IPS-20b (cell line): ENCODE measurements around the gene TBXA2R.
A peak's percentile ranks its signal among the peaks of the same experiment; 100 is the strongest.
"Not testable (repeated sequence)": the region's sequence is repeated elsewhere in the genome, so short reads cannot be mapped to it uniquely, and the experiment has no call there.

Experiments
- H3K27ac ChIP-seq: one replicate; pipeline ENCODE4 v1.5.1; 2013; ENCODE audit warnings: low read length
- H3K27me3 ChIP-seq: 2 replicates; pipeline ENCODE4 v1.6.1; 2013; ENCODE audit warnings: mild to moderate bottlenecking, low read length, inconsistent platforms; ENCODE audit not compliant: insufficient read depth
- H3K36me3 ChIP-seq: 2 replicates; pipeline ENCODE4 v1.6.1; 2013; ENCODE audit warnings: low read depth, mild to moderate bottlenecking, inconsistent platforms, low read length, moderate library complexity; ENCODE audit not compliant: insufficient read depth
- H3K4me1 ChIP-seq: 2 replicates; pipeline ENCODE4 v1.6.1; 2013; ENCODE audit warnings: mild to moderate bottlenecking, control low read depth, inconsistent platforms, low read length, moderate library complexity; ENCODE audit not compliant: insufficient read depth
- H3K4me3 ChIP-seq: 2 replicates; pipeline ENCODE4 v1.5.1; 2013; ENCODE audit warnings: mild to moderate bottlenecking, low read length, inconsistent platforms
- H3K9ac ChIP-seq: 2 replicates; pipeline ENCODE4 v1.6.1; 2013; ENCODE audit warnings: low read depth, mild to moderate bottlenecking, inconsistent platforms, low read length, moderate library complexity
- H3K9me3 ChIP-seq: 2 replicates; pipeline ENCODE4 v1.6.1; 2013; ENCODE audit warnings: mild to moderate bottlenecking, low read depth, low read length, inconsistent platforms; ENCODE audit not compliant: insufficient read depth

Gene TBXA2R

GRCh38 chr19:3637621-3638020, 30.9 kb upstream of the TBXA2R start:
- H3K4me3 ChIP-seq: no peak overlapping the region
- H3K27ac ChIP-seq: no peak overlapping the region
- H3K9ac ChIP-seq: no peak overlapping the region
- H3K9me3 ChIP-seq: no peaks in the 10 kb centered on the region
- no peaks in the 10 kb centered on the region for H3K27me3 ChIP-seq
- H3K36me3 ChIP-seq: peaks cover 5% of the 10 kb centered on the region; the same call in 1 of the 2 replicates
- H3K4me1 ChIP-seq: no peaks in the 10 kb centered on the region

GRCh38 chr19:3636962-3637361, 30.3 kb upstream of the TBXA2R start:
- no peaks in the 10 kb centered on the region for H3K4me1 ChIP-seq
- no peak overlapping the region for H3K9ac ChIP-seq
- no peak overlapping the region for H3K4me3 ChIP-seq
- H3K27me3 ChIP-seq: no peaks in the 10 kb centered on the region
- no peaks in the 10 kb centered on the region for H3K9me3 ChIP-seq
- H3K36me3 ChIP-seq: peaks cover 5% of the 10 kb centered on the region; the same call in 1 of the 2 replicates
- H3K27ac ChIP-seq: no peak overlapping the region

- Histone ChIP-seq H3K4me3 (no peak overlapping the region), H3K9me3 (no peaks in the 10 kb centered on the region), H3K9ac (no peak overlapping the region), H3K36me3 (peaks cover 5% of the 10 kb centered on the region; the same call in 1 of the 2 replicates), H3K4me1 (no peaks in the 10 kb centered on the region), H3K27ac (no peak overlapping the region), H3K27me3 (no peaks in the 10 kb centered on the region)
Observed at GRCh38 chr19:3636506-3636905, 29.8 kb upstream of the TBXA2R start.

- no peak overlapping the region for H3K9ac ChIP-seq
- H3K36me3 ChIP-seq: 0 out of 2 replicates have a peak, but pooled peaks cover under 1% of the 10 kb centered on the region
Observed at GRCh38 chr19:3634496-3635045, 27.9 kb upstream of the TBXA2R start.

DNA sequence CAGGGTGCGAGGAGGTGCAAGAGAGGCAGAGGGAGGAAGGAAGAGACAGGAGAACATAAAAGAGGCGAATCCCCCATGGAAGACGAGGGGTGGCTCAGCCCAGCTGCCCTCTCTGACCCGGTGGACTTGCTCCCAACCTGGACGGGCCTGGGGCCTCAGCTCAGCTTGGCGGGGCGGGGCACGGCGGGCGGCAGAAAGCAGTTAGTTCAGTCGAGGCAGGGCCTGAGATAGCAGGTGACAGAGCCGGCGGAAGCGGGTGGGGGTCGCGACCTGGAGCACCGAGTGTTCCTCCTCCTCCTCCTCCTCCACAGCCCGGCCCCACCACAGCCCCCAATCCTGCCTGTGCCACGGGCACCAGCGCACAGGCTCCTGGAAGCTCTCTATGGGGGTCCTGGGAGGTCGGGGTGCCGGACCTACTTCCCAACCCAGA, 26.9 kb upstream of the TBXA2R start:
- no peaks in the 10 kb centered on the region for H3K27me3 ChIP-seq
- H3K27ac ChIP-seq: no peak overlapping the region
- H3K9ac ChIP-seq: no peak overlapping the region
- no peak overlapping the region for H3K4me3 ChIP-seq
- H3K36me3 ChIP-seq: no peaks in the 10 kb centered on the region
- H3K9me3 ChIP-seq: no peaks in the 10 kb centered on the region
- no peaks in the 10 kb centered on the region for H3K4me1 ChIP-seq

More at GRCh38 chr19:3634496-3635045, 27.9 kb upstream of the TBXA2R start:
- Histone ChIP-seq H3K4me3 (no peak overlapping the region), H3K4me1 (no peaks in the 10 kb centered on the region), H3K27me3 (no peaks in the 10 kb centered on the region), H3K27ac (no peak overlapping the region), H3K9me3 (no peaks in the 10 kb centered on the region)

- no peak overlapping the region for H3K27ac ChIP-seq
- H3K9me3 ChIP-seq: no peaks in the 10 kb centered on the region
- no peaks in the 10 kb centered on the region for H3K27me3 ChIP-seq
- no peaks in the 10 kb centered on the region for H3K36me3 ChIP-seq
- H3K4me3 ChIP-seq: no peak overlapping the region
- H3K9ac ChIP-seq: no peak overlapping the region
- H3K4me1 ChIP-seq: no peaks in the 10 kb centered on the region
Observed at GRCh38 chr19:3632739-3633558, 26.3 kb upstream of the TBXA2R start.

- no peaks in the 10 kb centered on the region for H3K9me3 ChIP-seq
- no peak overlapping the region for H3K4me3 ChIP-seq
- H3K4me1 ChIP-seq: no peaks in the 10 kb centered on the region
- no peak overlapping the region for H3K9ac ChIP-seq
- H3K36me3 ChIP-seq: no peaks in the 10 kb centered on the region
- no peak overlapping the region for H3K27ac ChIP-seq
- H3K27me3 ChIP-seq: no peaks in the 10 kb centered on the region
Observed at GRCh38 chr19:3632098-3632497, 25.4 kb upstream of the TBXA2R start.

GRCh38 chr19:3631053-3631861, 24.6 kb upstream of the TBXA2R start:
- no peaks in the 10 kb centered on the region for H3K36me3 ChIP-seq

GRCh38 chr19:3628766-3629165, 22.1 kb upstream of the TBXA2R start:
- not testable (repeated sequence) for H3K27me3 ChIP-seq, H3K27ac ChIP-seq, H3K9ac ChIP-seq

More at GRCh38 chr19:3631053-3631861, 24.6 kb upstream of the TBXA2R start:
- H3K4me1 ChIP-seq: no peaks in the 10 kb centered on the region
- H3K27me3 ChIP-seq: no peaks in the 10 kb centered on the region
- H3K4me3 ChIP-seq: no peak overlapping the region
- no peak overlapping the region for H3K27ac ChIP-seq
- no peak overlapping the region for H3K9ac ChIP-seq
- no peaks in the 10 kb centered on the region for H3K9me3 ChIP-seq

DNA sequence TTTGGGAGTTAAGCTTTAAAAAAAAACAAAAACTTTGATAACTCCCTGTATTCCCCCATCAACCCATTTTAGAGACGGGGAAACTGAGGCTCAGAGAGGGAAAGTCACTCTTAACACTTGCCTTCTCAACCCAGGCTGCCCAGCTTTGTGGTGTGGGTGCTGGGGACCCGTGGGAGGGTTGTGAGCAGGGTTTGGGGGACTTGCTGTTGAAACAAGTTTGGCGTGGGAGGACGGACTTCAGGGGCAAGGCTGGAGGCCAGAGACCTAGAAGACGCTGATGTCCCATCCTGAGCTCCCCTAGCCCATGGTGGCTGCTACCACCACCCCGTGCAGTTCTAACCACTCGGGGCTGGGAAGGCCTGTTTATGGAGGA, 20.7 kb upstream of the TBXA2R start:
- Histone ChIP-seq H3K9ac (no peak overlapping the region), H3K36me3 (peaks cover 5% of the 10 kb centered on the region), H3K4me3 (peak overlapping the region; percentile 21; the same call in 1 of the 2 replicates), H3K27ac (no peak overlapping the region), H3K9me3 (no peaks in the 10 kb centered on the region), H3K27me3 (no peaks in the 10 kb centered on the region), H3K4me1 (no peaks in the 10 kb centered on the region)

More at GRCh38 chr19:3628766-3629165, 22.1 kb upstream of the TBXA2R start:
- H3K4me3 ChIP-seq, H3K4me1 ChIP-seq, H3K36me3 ChIP-seq, H3K9me3 ChIP-seq: not testable (repeated sequence)

DNA sequence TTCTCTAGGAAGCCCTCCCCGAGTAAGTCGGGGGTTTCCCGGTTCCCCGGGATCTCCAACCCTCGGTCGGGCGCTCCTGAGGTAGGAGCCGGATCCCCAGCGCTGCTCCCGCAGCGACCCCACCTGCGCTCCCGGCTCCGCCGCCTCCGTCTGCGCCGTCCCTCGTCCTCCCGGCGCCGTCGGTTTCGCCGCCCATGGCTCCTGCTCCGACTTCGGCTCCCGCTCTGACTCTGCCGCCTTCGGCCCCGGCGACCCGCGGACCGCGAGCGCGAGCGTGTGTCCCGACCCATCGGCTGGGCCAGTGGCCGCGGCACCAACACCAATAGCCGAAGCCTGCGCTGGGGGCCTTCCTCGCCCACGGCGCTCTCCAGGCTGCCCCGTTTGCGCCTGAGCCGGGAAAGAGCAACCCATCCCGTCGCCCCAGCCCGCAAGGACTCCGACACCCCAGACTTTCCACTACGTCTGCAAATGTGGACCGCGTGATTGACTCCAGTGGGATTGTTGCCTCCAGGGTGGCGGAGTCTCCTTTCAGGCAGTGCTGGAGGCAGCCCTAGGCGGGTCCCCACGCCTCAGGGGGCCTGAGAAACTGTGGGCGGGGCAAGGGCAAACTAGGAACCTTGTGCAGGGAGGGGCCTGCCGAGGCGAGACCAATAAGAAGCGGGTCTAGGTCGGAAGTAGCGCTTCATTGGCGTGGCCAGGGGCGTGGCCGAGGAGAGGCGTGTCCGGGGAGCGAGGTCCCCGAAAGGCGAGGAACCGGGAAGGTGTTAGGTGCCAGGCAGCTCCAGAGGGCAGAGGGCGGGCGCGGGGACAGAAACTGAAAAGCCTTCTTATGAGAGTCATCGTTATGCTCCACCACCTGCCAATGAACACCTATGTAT, 20.0 kb upstream of the TBXA2R start, which contains the start of gene CACTIN:
Gene CACTIN, minus strand, starts transcription at position 318 of the 878 bp plus-strand sequence. Its CDS starts 28 bp downstream, at position 290.
- Histone ChIP-seq H3K27ac (peak within 1 kb of the TSS; percentile 98), H3K4me3 (peak within 1 kb of the TSS; percentile 99), H3K9me3 (no peaks in the 10 kb centered on the region), H3K27me3 (no peaks in the 10 kb centered on the region), H3K4me1 (no peaks in the 10 kb centered on the region), H3K9ac (peak within 1 kb of the TSS; percentile 95), H3K36me3 (peaks cover 7% of the 10 kb centered on the region)
